K562 (cell line): Measurements from ENCODE around the gene MPL. TPM values are rescaled to one million over a fixed set of nuclear protein-coding genes. Genes with fewer than 3 reads are reported as not detected.

Experiments used
- ATAC-seq: fragments of 200-7000 bp; cut with Tn5 transposase; 3 replicates; pipeline ENCODE4 v1.9.1; 2020; ENCODE audit warnings: moderate library complexity
- BruUV-seq: library from RNA; stranded (reverse); fragments of 400-500 nt; replicated peaks from 2 replicates; lab custom pipeline; 2021; lab: Mats Ljungman, UMichigan
- CTCF ChIA-PET: fragments of 300-600 bp; formaldehyde crosslinking; extraction: SDS; loops from one replicate; lab custom pipeline; 2021; ENCODE audit warnings: low intra/inter-chr PET ratio; lab: Yijun Ruan, JAX
- POLR2A ChIA-PET: fragments of 300-600, 350-650 bp; sonication (Branson Sonifier 250); formaldehyde crosslinking; extraction: SDS; loops from one replicate; lab custom pipeline; 2021; ENCODE audit warnings: antibody characterized with exemption, inconsistent platforms; lab: Yijun Ruan, JAX
- DNase-seq, 4 experiments: peaks; one replicate each; pipeline versions ENCODE4 v3.0.0 to v3.0.0-alpha.2; 2011 to 2018; ENCODE audit warnings: low spot score in 3 of 4, mixed read lengths in 3 of 4; ENCODE audit errors: extremely low read depth in 1 of 4
- FAIRE-seq: peaks from 2 replicates; lab custom pipeline; 2011; peaks lifted over from hg19 to GRCh38; lab: Jason Lieb, UNC
- H2AFZ ChIP-seq: 2 replicates; pipeline ENCODE4 v1.6.0; 2011; ENCODE audit warnings: low read depth, low read length, control low read depth, inconsistent platforms
- H3K27ac ChIP-seq: fragments of 200-600 bp; 3 replicates; pipeline ENCODE4 v1.8.0; 2011; ENCODE audit warnings: low read depth, mild to moderate bottlenecking, control low read depth, inconsistent platforms, low read length, moderate library complexity, mixed read lengths; ENCODE audit errors: extremely low read depth
- H3K27me3 ChIP-seq, 2 experiments: fragments of 300-600 bp in 1 of 2; 2 replicates in 1 of 2; 3 replicates in 1 of 2; pipeline versions ENCODE4 v1.6.0 to v1.8.0; 2011; ENCODE audit warnings: inconsistent platforms in 2 of 2, low read length in 2 of 2, mild to moderate bottlenecking in 1 of 2, mixed read lengths in 1 of 2, moderate library complexity in 1 of 2; ENCODE audit not compliant: control insufficient read depth in 2 of 2, insufficient read depth in 2 of 2
- H3K36me3 ChIP-seq: fragments of 300-600 bp; 3 replicates; pipeline ENCODE4 v1.8.0; 2011; ENCODE audit warnings: mild to moderate bottlenecking, low read length, inconsistent platforms; ENCODE audit not compliant: control insufficient read depth, insufficient read depth
- H3K4me1 ChIP-seq, 2 experiments: fragments of 200-600 bp in 1 of 2; replicated peaks in 1 of 2; 2 replicates in 1 of 2; 3 replicates in 1 of 2; pipeline versions ENCODE4 v1.5.1 to v1.8.0; 2011; ENCODE audit warnings: inconsistent platforms in 2 of 2, low read length in 2 of 2, mild to moderate bottlenecking in 1 of 2, mixed read lengths in 1 of 2, moderate library complexity in 1 of 2; ENCODE audit not compliant: control insufficient read depth in 2 of 2, insufficient read depth in 2 of 2
- H3K4me2 ChIP-seq: 2 replicates; pipeline ENCODE4 v1.6.1; 2011; ENCODE audit warnings: low read length, control low read depth, inconsistent platforms, mixed read lengths; ENCODE audit not compliant: insufficient read depth
- H3K4me3 ChIP-seq: fragments of 200-600 bp; sonication (generic), shearing (Covaris generic); 2 replicates; pipeline ENCODE4 v1.5.1; 2016; ENCODE audit warnings: control low read depth, inconsistent platforms
- H3K79me2 ChIP-seq: fragments of 200-600 bp; 3 replicates; pipeline ENCODE4 v1.8.0; 2011; ENCODE audit warnings: low read length, inconsistent platforms; ENCODE audit not compliant: control insufficient read depth, insufficient read depth
- H3K9ac ChIP-seq, 2 experiments: 2 replicates each; pipeline versions ENCODE4 v1.6.0 to v1.6.1; 2011; ENCODE audit warnings: low read depth in 2 of 2, low read length in 2 of 2, control low read depth in 1 of 2, inconsistent platforms in 1 of 2, mild to moderate bottlenecking in 1 of 2, mixed read lengths in 1 of 2; ENCODE audit not compliant: insufficient read depth in 1 of 2
- H3K9me1 ChIP-seq: one replicate; pipeline ENCODE4 v1.6.0; 2011; ENCODE audit warnings: inconsistent platforms, mild to moderate bottlenecking, low read length, moderate library complexity; ENCODE audit not compliant: control insufficient read depth, insufficient read depth
- H3K9me3 ChIP-seq: replicated peaks from 2 replicates; pipeline ENCODE4 v1.5.1; 2011; ENCODE audit warnings: low read depth, low read length, inconsistent platforms; ENCODE audit not compliant: control insufficient read depth, insufficient read depth
- H4K20me1 ChIP-seq: replicated peaks from 2 replicates; pipeline ENCODE4 v1.6.1; 2011; ENCODE audit warnings: low read length, inconsistent platforms, mixed read lengths; ENCODE audit not compliant: control insufficient read depth, insufficient read depth
- BCOR ChIP-seq: fragments of 450-650 bp; IDR thresholded peaks from 2 replicates; pipeline ENCODE4 v1.6.1; 2016
- CBX2 ChIP-seq: fragments of 200-600 bp; sonication (generic); IDR thresholded peaks from one replicate; pipeline ENCODE4 v1.6.1; 2012; ENCODE audit warnings: mild to moderate bottlenecking, low read length, inconsistent platforms; ENCODE audit not compliant: insufficient read depth, poor library complexity, severe bottlenecking
- FOXA1 ChIP-seq: fragments of 450-650 bp; IDR thresholded peaks from 2 replicates; pipeline ENCODE4 v1.6.1; 2016; ENCODE audit warnings: mild to moderate bottlenecking, borderline replicate concordance
- HNRNPL ChIP-seq: fragments of 200-400 bp; formaldehyde crosslinking; IDR thresholded peaks from 2 replicates; pipeline ENCODE4 v1.6.1; 2017; ENCODE audit warnings: low read depth, mild to moderate bottlenecking, low read length
- IFI16 ChIP-seq: fragments of 250-450 bp; sonication (Bioruptor Pico); IDR thresholded peaks from 2 replicates; pipeline ENCODE4 v2.1.2; 2022; ENCODE audit warnings: mild to moderate bottlenecking, inconsistent platforms
- ILK ChIP-seq: fragments of 450-650 bp; IDR thresholded peaks from 2 replicates; pipeline ENCODE4 v1.6.1; 2016; ENCODE audit warnings: missing genetic modification characterization, low read depth, mild to moderate bottlenecking, missing compliant biosample characterization, moderate library complexity, borderline replicate concordance
- PTTG1 ChIP-seq: fragments of 450-650 bp; IDR thresholded peaks from 2 replicates; pipeline ENCODE4 v1.6.1; 2016; ENCODE audit warnings: low read depth, mild to moderate bottlenecking, missing genetic modification characterization, missing compliant biosample characterization
- RAD21 ChIP-seq, 2 experiments: fragments of 250-450 bp in 1 of 2; fragments of 450-650 bp in 1 of 2; sonication (Bioruptor Pico) in 1 of 2; formaldehyde crosslinking in 1 of 2; IDR thresholded peaks in 1 of 2; conservative IDR thresholded peaks in 1 of 2; 2 replicates each; pipeline versions ENCODE4 v1.4.0 to v1.8.0; 2020 to 2022; ENCODE audit warnings: mild to moderate bottlenecking in 2 of 2, moderate library complexity in 1 of 2
- SMARCA4 ChIP-seq: fragments of 450-650 bp; IDR thresholded peaks from 2 replicates; pipeline ENCODE4 v1.6.1; 2016
- SREBF2 ChIP-seq: sonication (generic); formaldehyde crosslinking; IDR thresholded peaks from 2 replicates; pipeline ENCODE4 v1.4.0; 2020; ENCODE audit warnings: mild to moderate bottlenecking, missing genetic modification reagents
- ZKSCAN3 ChIP-seq: fragments of 250-450 bp; sonication (Bioruptor Pico); IDR thresholded peaks from 2 replicates; pipeline ENCODE4 v1.4.0; 2020
- WGBS: fragments of 100-300 bp; shearing (Covaris generic); methylation state at CpG from one replicate; pipeline ENCODE4 v1.1.6; 2016; ENCODE audit warnings: low coverage, mixed read lengths; ENCODE audit not compliant: insufficient coverage; ENCODE audit errors: missing lambda C conversion rate; 5-methylcytosine and 5-hydroxymethylcytosine counted together
- in situ Hi-C: fragments of 300-500 bp; cut with MboI; formaldehyde crosslinking; loops from 4 replicates; pipeline ENCODE4 v1.15.0; 2018; ENCODE audit warnings: inconsistent platforms, mixed read lengths
- intact Hi-C: fragments of 100-400 bp; cut with micrococcal nuclease; formaldehyde crosslinking; loops from 2 replicates; pipeline ENCODE4 v1.14.2; 2022
- polyA plus RNA-seq, 8 experiments: library from polyadenylated mRNA; depleted of rRNA in 4 of 8; stranded (reverse) in 5 of 8; unstranded in 3 of 8; fragments of >200 nt; fragmentation: Nextera tagmentation in 2 of 8; fragmentation: Illumina TruSeq in 1 of 8; extraction: Ambion mirVana in 2 of 8; extraction: Trizol in 1 of 8; gene quantifications; 2 replicates each; pipeline versions ENCODE4 v1.2.1 to v1.2.3, GENCODE V29; 2011 to 2014; ENCODE audit warnings: inconsistent platforms in 1 of 8, missing spikeins in 1 of 8
- total RNA-seq, 7 experiments: library from RNA; depleted of rRNA in 6 of 7; stranded (reverse); fragments of >200 nt in 6 of 7; fragmentation: Illumina TruSeq in 2 of 7; extraction: Trizol in 2 of 7; gene quantifications; 2 replicates each; pipeline versions ENCODE4 v1.2.1 to v1.2.3, GENCODE V29; 2011 to 2021; ENCODE audit warnings: low replicate concordance in 1 of 7
- TF ChIP-seq, protein P1 (sequence below), 3 experiments: IDR thresholded peaks in 2 of 3; conservative IDR thresholded peaks in 1 of 3; 2 replicates each; pipeline ENCODE4 v1.5.1; 2011 to 2012; ENCODE audit warnings: low read length in 3 of 3, mild to moderate bottlenecking in 3 of 3, control low read depth in 2 of 3, improper control_type of control experiment in 1 of 3, inconsistent platforms in 1 of 3, low read depth in 1 of 3, mixed read lengths in 1 of 3, moderate library complexity in 1 of 3; ENCODE audit not compliant: insufficient read depth in 2 of 3
- TF ChIP-seq, protein P2 (sequence below): fragments of 450-650 bp; formaldehyde crosslinking; IDR thresholded peaks from 2 replicates; pipeline ENCODE4 v1.4.0; 2022; ENCODE audit warnings: mild to moderate bottlenecking, moderate library complexity

Gene MPL
- total and polyA plus RNA-seq, 9 of the 15 experiments (the other 6 are each of a cell fraction or from before 2014, with no cell fraction given): not detected

DNA sequence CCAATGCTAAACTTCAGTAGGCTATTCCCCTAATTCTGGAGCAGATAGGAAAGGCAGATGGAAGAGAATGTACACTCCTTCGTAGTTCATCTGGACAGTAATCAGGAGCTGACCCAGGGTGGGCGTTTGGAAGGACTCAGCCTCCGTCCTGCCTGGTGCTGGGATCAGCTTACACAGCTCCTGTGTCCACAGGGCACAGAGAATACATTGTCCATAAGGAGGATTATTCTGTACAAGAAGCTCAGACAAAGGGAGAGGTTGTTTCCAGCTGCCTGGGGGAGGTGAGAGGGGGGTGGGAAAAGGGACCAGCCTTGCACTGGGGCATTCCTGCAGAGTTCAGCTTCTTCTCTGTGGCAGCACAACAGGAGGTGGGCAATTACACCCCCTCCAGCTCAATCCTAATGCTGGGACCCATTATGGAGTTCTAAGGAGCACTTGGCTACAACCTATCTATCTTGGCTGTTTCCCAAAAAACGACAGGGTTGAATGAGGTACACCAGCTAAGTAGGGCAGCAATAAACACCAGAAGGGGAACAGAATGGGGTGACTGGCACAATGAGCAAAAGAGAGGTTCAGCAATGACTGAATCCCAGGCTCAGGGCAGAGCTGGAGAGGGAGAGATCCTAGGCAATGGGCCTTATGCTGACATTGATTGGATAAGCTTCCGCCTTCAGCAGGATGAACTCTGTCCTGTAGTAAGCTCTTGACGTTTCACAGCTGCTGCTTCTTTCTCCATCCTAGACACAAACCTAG, 44.6 kb downstream of the MPL start (continued):
- TF ChIP-seq SREBF2 (CRISPR knock-in tag) (no peak), FOXA1 (no peak), IFI16 (CRISPR knock-in tag) (no peak), HNRNPL (no peak), ILK (tag) (no peak), ZKSCAN3 (CRISPR knock-in tag) (no peak), PTTG1 (tag) (no peak), BCOR (no peak), SMARCA4 (no peak), CBX2 (no peak)

DNA sequence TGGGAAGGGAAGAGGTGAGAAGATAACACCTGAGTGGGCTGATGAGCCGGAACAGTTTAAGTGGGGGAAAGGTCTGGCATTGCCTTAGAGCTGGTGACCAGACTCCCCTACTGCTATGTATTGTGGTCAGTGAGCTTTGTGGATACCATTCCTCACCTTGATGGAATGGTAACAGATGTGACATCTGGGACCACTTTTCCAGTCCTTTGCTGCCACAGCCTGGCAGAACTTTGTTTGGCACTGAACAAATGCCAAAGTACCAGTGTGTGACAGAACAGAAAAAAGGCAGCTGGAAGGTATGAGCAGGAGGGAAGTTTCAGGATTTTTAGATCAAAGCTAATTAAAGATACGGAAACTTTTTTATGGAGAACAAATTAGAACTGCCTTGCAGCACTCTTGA, 45.8 kb downstream of the MPL start:
- ChIA-PET POLR2A (interaction anchor here (0.6 to 2.9 kb wide), 7 partner anchors 12 to 139 kb away, joined by 3 to 10 read pairs (median 4); partner anchors contain the start of genes CDC20 and ELOVL1), CTCF (interaction anchor here (0.9 kb wide), 1 partner anchor 156 kb away, joined by 3 read pairs; no protein-coding TSS in a partner anchor)
- H3K4me1 ChIP-seq: peaks cover 0 to 4% of the 10 kb centered on the region in 2 experiments; a peak in 2 of 5 replicates
- H3K9me1 ChIP-seq: peaks cover 5% of the 10 kb centered on the region
- H3K36me3 ChIP-seq: peaks cover 68% of the 10 kb centered on the region
- H3K4me3 ChIP-seq: no peak overlapping the region
- H3K9ac ChIP-seq: no peak overlapping the region
- no peak for FAIRE-seq
- TF ChIP-seq, protein P1, sequence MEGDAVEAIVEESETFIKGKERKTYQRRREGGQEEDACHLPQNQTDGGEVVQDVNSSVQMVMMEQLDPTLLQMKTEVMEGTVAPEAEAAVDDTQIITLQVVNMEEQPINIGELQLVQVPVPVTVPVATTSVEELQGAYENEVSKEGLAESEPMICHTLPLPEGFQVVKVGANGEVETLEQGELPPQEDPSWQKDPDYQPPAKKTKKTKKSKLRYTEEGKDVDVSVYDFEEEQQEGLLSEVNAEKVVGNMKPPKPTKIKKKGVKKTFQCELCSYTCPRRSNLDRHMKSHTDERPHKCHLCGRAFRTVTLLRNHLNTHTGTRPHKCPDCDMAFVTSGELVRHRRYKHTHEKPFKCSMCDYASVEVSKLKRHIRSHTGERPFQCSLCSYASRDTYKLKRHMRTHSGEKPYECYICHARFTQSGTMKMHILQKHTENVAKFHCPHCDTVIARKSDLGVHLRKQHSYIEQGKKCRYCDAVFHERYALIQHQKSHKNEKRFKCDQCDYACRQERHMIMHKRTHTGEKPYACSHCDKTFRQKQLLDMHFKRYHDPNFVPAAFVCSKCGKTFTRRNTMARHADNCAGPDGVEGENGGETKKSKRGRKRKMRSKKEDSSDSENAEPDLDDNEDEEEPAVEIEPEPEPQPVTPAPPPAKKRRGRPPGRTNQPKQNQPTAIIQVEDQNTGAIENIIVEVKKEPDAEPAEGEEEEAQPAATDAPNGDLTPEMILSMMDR (IDR thresholded peaks at IDR 0.05 in 2 of 3, conservative IDR thresholded peaks at IDR 0.05 in 1 of 3; ENCODE audit: insufficient read depth in 2 of 3, low read depth in 1 of 3, low read length in 3 of 3): peak in 1 of 3 experiments; percentile 25; a peak in 2 of 6 replicates
- TF ChIP-seq, protein P2, sequence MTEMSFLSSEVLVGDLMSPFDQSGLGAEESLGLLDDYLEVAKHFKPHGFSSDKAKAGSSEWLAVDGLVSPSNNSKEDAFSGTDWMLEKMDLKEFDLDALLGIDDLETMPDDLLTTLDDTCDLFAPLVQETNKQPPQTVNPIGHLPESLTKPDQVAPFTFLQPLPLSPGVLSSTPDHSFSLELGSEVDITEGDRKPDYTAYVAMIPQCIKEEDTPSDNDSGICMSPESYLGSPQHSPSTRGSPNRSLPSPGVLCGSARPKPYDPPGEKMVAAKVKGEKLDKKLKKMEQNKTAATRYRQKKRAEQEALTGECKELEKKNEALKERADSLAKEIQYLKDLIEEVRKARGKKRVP: no peak
- peak in 1 of 2 experiments; percentile 18; a peak in 2 of 4 replicates for TF ChIP-seq RAD21 (CRISPR knock-in tag; conservative IDR thresholded peaks at IDR 0.05 in 1 of 2, IDR thresholded peaks at IDR 0.05 in 1 of 2)
- TF ChIP-seq, all 486 proteins: peak for 2
- Histone ChIP-seq H2AFZ (no peak overlapping the region), H3K4me2 (no peak overlapping the region), H3K27ac (no peak overlapping the region), H4K20me1 (peaks cover 11% of the 10 kb centered on the region; the same call in 1 of the 2 replicates), H3K79me2 (peaks cover 13% of the 10 kb centered on the region), H3K27me3 (no peaks in the 10 kb centered on the region), H3K9me3 (no peaks in the 10 kb centered on the region)
- no TSS peak for BruUV-seq
- no peak for DNase-seq
- in situ Hi-C loops (no loop called here), intact Hi-C loops (no loop called here)
- WGBS: 100% methylated on average over 2 of the region's 2 CpGs
- no peak for ATAC-seq
